ENCODE data around the gene ANKRD6.

The ANKRD6 gene

DNA sequence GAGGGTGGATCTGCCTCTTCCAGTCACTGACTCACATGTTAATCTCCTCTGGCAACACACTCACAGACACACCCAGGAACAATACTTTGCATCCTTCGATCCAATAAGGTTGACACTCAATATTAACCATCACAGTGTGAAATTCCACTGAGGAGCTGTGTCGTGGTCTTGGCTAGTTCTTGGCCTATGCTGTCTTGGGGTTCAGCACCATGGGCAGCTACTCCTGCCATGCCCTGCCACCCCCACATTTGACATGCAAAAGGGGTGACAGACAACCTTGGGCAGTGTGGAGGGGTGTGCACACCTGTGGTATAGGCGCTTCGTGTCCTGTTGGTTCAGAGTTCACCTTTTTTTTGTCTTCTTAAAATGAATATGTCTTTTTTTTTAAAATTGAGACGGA lies 25.8 kb downstream of the ANKRD6 start:
- TF ChIP-seq, protein P1, sequence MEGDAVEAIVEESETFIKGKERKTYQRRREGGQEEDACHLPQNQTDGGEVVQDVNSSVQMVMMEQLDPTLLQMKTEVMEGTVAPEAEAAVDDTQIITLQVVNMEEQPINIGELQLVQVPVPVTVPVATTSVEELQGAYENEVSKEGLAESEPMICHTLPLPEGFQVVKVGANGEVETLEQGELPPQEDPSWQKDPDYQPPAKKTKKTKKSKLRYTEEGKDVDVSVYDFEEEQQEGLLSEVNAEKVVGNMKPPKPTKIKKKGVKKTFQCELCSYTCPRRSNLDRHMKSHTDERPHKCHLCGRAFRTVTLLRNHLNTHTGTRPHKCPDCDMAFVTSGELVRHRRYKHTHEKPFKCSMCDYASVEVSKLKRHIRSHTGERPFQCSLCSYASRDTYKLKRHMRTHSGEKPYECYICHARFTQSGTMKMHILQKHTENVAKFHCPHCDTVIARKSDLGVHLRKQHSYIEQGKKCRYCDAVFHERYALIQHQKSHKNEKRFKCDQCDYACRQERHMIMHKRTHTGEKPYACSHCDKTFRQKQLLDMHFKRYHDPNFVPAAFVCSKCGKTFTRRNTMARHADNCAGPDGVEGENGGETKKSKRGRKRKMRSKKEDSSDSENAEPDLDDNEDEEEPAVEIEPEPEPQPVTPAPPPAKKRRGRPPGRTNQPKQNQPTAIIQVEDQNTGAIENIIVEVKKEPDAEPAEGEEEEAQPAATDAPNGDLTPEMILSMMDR (conservative IDR thresholded peaks at IDR 0.05) = no peak
- no peak overlapping the region for H3K27ac ChIP-seq

DNA sequence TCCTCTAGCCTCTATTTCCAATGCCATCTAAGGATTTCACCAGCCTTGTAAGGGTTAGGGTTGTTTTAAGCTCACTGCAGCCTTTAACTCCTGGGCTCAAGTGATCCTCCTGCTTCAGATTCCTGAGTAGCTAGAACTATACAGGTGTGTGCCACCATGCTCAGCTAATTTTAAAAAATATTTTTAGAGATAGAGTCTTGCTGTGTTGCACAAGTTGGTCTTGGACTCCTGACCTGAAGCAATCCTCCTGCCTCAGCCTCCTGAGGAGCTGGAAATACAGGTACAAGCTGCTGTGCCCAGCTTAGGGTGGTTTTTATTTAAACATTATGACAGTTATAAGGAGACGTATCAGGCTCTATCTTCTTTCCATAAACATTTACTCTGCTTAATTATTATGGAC lies 26.5 kb downstream of the ANKRD6 start:
- TF ChIP-seq, protein P1 (conservative IDR thresholded peaks at IDR 0.05) = no peak
- H3K27ac ChIP-seq = no peak overlapping the region

DNA sequence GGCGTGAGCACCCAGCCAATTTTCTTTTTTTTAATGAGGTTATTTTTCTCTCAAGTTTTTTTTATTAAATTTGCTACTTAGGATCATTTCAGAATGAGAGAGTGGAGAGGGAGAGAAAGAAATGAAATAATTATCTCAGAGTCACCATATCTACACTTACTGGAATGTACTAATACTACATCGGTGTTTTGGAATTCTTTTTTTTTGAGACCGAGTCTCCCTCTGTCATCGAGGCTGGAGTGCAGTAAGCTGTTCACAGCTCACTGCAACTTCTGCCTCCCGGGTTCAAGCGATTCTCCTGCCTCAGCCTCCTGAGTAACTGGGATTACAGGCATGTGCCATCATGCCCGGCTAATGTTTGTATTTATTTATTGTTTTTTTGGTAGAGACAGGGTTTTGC lies 27.8 kb downstream of the ANKRD6 start:
- TF ChIP-seq, protein P1 (conservative IDR thresholded peaks at IDR 0.05) = no peak
- no peak overlapping the region for H3K27ac ChIP-seq

DNA sequence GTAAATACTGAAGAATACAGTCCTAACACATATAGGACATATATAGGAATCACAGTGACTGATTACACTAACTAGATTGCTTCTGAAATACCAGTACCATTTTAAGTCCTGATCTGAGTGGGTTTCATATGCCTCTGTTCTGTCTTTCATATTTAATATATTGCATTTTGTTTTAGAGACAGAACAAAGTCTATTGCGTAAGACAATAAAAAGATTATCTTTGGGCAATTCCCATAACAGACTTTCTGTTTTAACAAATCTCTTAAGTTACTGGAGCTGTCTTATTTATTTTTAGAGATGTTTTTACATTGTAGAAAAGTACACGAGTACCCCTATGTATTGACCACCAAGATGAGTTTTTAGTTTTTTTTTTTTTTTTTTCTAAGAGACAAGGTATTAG lies 29.6 kb downstream of the ANKRD6 start:
- TF ChIP-seq, protein P1 (conservative IDR thresholded peaks at IDR 0.05) = no peak
- H3K27ac ChIP-seq = no peak overlapping the region

DNA sequence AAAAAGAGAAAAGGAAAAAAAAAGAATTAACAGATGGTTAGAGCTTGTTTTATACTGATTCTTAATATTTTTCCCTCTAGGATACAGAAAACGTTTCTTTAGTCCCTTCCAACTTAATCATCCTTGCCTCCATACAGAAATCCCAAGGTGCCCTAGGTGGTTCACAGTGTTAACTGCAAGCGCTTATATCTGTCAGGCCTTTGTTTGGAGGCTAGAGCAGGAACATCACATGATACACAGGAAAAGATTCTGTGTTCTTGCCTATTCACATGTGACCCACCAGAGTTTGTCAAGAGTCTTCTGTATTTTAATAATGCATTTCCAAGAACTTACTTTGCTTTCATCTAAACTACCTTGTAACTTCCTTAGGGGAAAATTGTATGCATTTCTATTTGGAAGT lies 31.3 kb downstream of the ANKRD6 start:
- no peak overlapping the region for H3K27ac ChIP-seq
- TF ChIP-seq, protein P1 (conservative IDR thresholded peaks at IDR 0.05) = no peak

DNA sequence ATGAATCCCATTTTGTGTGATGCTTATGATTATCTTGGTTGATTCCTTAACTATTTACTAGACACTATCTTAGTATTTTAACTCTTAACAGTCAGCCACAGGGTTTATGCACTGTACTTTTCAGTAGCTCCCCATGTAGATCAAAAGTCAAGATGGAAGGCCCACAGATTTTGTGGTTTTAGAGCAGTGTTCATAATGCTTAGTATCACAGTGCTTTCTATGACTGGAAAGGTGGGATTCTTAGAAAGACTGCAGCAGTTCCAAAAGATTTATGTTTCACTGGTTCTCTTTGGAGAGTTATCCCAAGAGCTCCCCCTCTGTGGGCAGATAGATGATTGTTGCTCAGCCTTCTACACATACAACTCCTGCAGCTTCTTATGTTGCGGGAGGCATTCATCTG lies 34.5 kb downstream of the ANKRD6 start:
- TF ChIP-seq, protein P1 (conservative IDR thresholded peaks at IDR 0.05) = no peak
- H3K27ac ChIP-seq = no peak overlapping the region

DNA sequence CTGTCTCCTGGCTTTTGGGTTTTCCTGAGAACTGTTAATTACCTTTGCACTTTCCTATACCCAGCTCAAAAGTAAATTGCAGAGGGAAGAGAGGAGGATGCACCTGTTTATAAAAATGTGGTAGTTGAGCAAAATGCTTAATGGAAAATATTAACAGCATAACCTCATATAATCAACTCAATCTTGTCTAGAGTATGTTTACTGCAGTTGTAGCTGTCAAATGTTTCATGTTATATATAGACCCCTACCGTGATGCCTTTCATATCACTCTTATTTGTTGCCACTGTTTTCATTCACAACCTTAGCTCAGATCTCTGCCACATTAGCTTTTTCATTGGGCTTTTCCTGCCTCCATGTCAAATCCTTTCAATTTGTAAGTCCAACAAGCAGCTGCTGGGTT lies 36.0 kb downstream of the ANKRD6 start:
- H3K27ac ChIP-seq = no peak overlapping the region
- TF ChIP-seq, protein P1 (conservative IDR thresholded peaks at IDR 0.05) = no peak
